Neuronal stem cell (in vitro differentiated cells): ENCODE results near the gene DPP6.
"Not testable (repeated sequence)": the region's sequence is repeated elsewhere in the genome, so short reads cannot be mapped to it uniquely, and the experiment has no call there.

Source experiments
- DNase-seq: peaks from one replicate; pipeline ENCODE4 v3.0.0-alpha.2; 2013; ENCODE audit warnings: low spot score
- H2AFZ ChIP-seq: one replicate; pipeline ENCODE4 v1.6.1; 2013; ENCODE audit warnings: mild to moderate bottlenecking, low read length, inconsistent platforms
- H2AK5ac ChIP-seq: 2 replicates; pipeline ENCODE4 v1.6.1; 2013; ENCODE audit warnings: low read depth, mild to moderate bottlenecking, inconsistent platforms, low read length, moderate library complexity, mixed read lengths
- H2BK120ac ChIP-seq: 2 replicates; pipeline ENCODE4 v1.6.1; 2013; ENCODE audit warnings: low read depth, mild to moderate bottlenecking, inconsistent platforms, low read length, moderate library complexity, mixed read lengths
- H2BK12ac ChIP-seq: one replicate; pipeline ENCODE4 v1.6.1; 2013; ENCODE audit warnings: low read length, inconsistent platforms
- H2BK15ac ChIP-seq: 2 replicates; pipeline ENCODE4 v1.6.1; 2013; ENCODE audit warnings: mild to moderate bottlenecking, low read length, inconsistent platforms, mixed read lengths
- H2BK5ac ChIP-seq: one replicate; pipeline ENCODE4 v1.6.1; 2013; ENCODE audit warnings: inconsistent platforms, mild to moderate bottlenecking, low read length, moderate library complexity
- H3K14ac ChIP-seq: one replicate; pipeline ENCODE4 v1.6.1; 2013; ENCODE audit warnings: low read length, inconsistent platforms
- H3K18ac ChIP-seq: 2 replicates; pipeline ENCODE4 v1.6.1; 2013; ENCODE audit warnings: low read length, inconsistent platforms
- H3K23ac ChIP-seq: 2 replicates; pipeline ENCODE4 v1.6.1; 2013; ENCODE audit warnings: low read depth, mild to moderate bottlenecking, mixed read lengths, low read length, inconsistent platforms; ENCODE audit not compliant: poor library complexity
- H3K27ac ChIP-seq: replicated peaks from 3 replicates; pipeline ENCODE4 v1.5.1; 2013; ENCODE audit warnings: low read length, inconsistent platforms
- H3K27me3 ChIP-seq, 3 experiments: 2 replicates each; pipeline ENCODE4 v1.6.1; 2013; ENCODE audit warnings: low read length in 3 of 3, mild to moderate bottlenecking in 2 of 3, inconsistent platforms in 1 of 3, low read depth in 1 of 3, mixed read lengths in 1 of 3, moderate library complexity in 1 of 3; ENCODE audit not compliant: control insufficient read depth in 3 of 3, insufficient read depth in 3 of 3
- H3K36me3 ChIP-seq, 2 donors: replicated peaks in 1 of 2; 2 replicates each; pipeline ENCODE4 v1.6.1; 2013; ENCODE audit warnings: low read length in 2 of 2; ENCODE audit not compliant: control insufficient read depth in 2 of 2, insufficient read depth in 2 of 2
- H3K4ac ChIP-seq: 2 replicates; pipeline ENCODE4 v1.6.1; 2013; ENCODE audit warnings: inconsistent platforms, mild to moderate bottlenecking, low read length, moderate library complexity
- H3K4me1 ChIP-seq, 2 donors: 1 replicate in 1 of 2; 2 replicates in 1 of 2; pipeline ENCODE4 v1.6.1; 2013; ENCODE audit warnings: low read length in 2 of 2, low read depth in 1 of 2; ENCODE audit not compliant: control insufficient read depth in 2 of 2, insufficient read depth in 1 of 2
- H3K4me2 ChIP-seq: one replicate; pipeline ENCODE4 v1.6.1; 2013; ENCODE audit warnings: mild to moderate bottlenecking, low read length, inconsistent platforms; ENCODE audit not compliant: insufficient read depth, poor library complexity, severe bottlenecking
- H3K4me3 ChIP-seq, 2 donors: 2 replicates each; pipeline ENCODE4 v1.5.1; 2013; ENCODE audit warnings: low read length in 2 of 2, mild to moderate bottlenecking in 2 of 2, inconsistent platforms in 1 of 2, moderate library complexity in 1 of 2
- H3K79me1 ChIP-seq: one replicate; pipeline ENCODE4 v1.6.1; 2013; ENCODE audit warnings: low read depth, mild to moderate bottlenecking, inconsistent platforms, low read length, moderate library complexity
- H3K9ac ChIP-seq: one replicate; pipeline ENCODE4 v1.6.1; 2013; ENCODE audit warnings: mild to moderate bottlenecking, low read depth, low read length, inconsistent platforms; ENCODE audit not compliant: poor library complexity
- H3K9me3 ChIP-seq, 2 donors: replicated peaks in 1 of 2; 2 replicates each; pipeline versions ENCODE3 to v1.6.1; 2013; ENCODE audit warnings: low read length in 2 of 2, mild to moderate bottlenecking in 2 of 2, inconsistent platforms in 1 of 2, low read depth in 1 of 2, mixed read lengths in 1 of 2, moderate library complexity in 1 of 2; ENCODE audit not compliant: control insufficient read depth in 2 of 2, insufficient read depth in 1 of 2
- H4K8ac ChIP-seq: one replicate; pipeline ENCODE4 v1.6.1; 2013; ENCODE audit warnings: low read depth, mild to moderate bottlenecking, inconsistent platforms, low read length, moderate library complexity
- H4K91ac ChIP-seq: one replicate; pipeline ENCODE4 v1.6.1; 2013; ENCODE audit warnings: low read length, low read depth, mild to moderate bottlenecking, inconsistent platforms; ENCODE audit not compliant: poor library complexity
- WGBS, 2 donors: extraction: QIAGEN DNeasy Blood & Tissue Kit; methylation state at CpG; one replicate each; pipeline ENCODE4 v1.1.7; 2013; ENCODE audit warnings: missing lambda C conversion rate in 2 of 2, mixed read lengths in 1 of 2; ENCODE audit not compliant: insufficient read length in 2 of 2, insufficient replicate concordance in 1 of 2; ENCODE audit errors: extremely low coverage in 2 of 2; 5-methylcytosine and 5-hydroxymethylcytosine counted together

DPP6 gene

GRCh38 chr7:154080249-154080648 is 28.1 kb downstream of the DPP6 start:
- H3K9me3 ChIP-seq, result not testable (repeated sequence)

GRCh38 chr7:154087037-154087725 is 35.0 kb downstream of the DPP6 start:
- not testable (repeated sequence) for H4K91ac ChIP-seq, H3K9me3 ChIP-seq, H3K14ac ChIP-seq, H3K79me1 ChIP-seq, H3K4me2 ChIP-seq, H3K4me1 ChIP-seq, H3K4me3 ChIP-seq, H3K23ac ChIP-seq, H3K18ac ChIP-seq, H3K27ac ChIP-seq, H3K27me3 ChIP-seq, H3K9ac ChIP-seq, H3K36me3 ChIP-seq, H2AFZ ChIP-seq, H2BK15ac ChIP-seq, H2AK5ac ChIP-seq, H2BK5ac ChIP-seq, H3K4ac ChIP-seq, H2BK12ac ChIP-seq, H4K8ac ChIP-seq, DNase-seq, H2BK120ac ChIP-seq
- no CpG with 5 or more reads among the region's 6 CpGs for WGBS, 2 donors

More at GRCh38 chr7:154080249-154080648, 28.1 kb downstream of the DPP6 start:
- H3K9ac ChIP-seq, H3K23ac ChIP-seq, H3K27me3 ChIP-seq, H3K79me1 ChIP-seq, H2BK5ac ChIP-seq, H3K4me1 ChIP-seq, H3K4me3 ChIP-seq, H2BK120ac ChIP-seq, H3K14ac ChIP-seq, H4K8ac ChIP-seq, H3K4me2 ChIP-seq, H3K4ac ChIP-seq, H2BK15ac ChIP-seq, H2BK12ac ChIP-seq, H2AFZ ChIP-seq, H4K91ac ChIP-seq, H3K36me3 ChIP-seq, H3K27ac ChIP-seq, H3K18ac ChIP-seq, H2AK5ac ChIP-seq, DNase-seq: not testable (repeated sequence)
- no CpG with 5 or more reads among the region's 3 CpGs for WGBS, 2 donors

GRCh38 chr7:154092093-154092492 is 39.9 kb downstream of the DPP6 start:
- H3K36me3 ChIP-seq, H3K4me2 ChIP-seq, DNase-seq, H2BK120ac ChIP-seq, H3K9ac ChIP-seq, H2BK12ac ChIP-seq, H3K27me3 ChIP-seq, H4K91ac ChIP-seq, H3K9me3 ChIP-seq, H2AK5ac ChIP-seq, H3K4ac ChIP-seq, H3K18ac ChIP-seq, H3K14ac ChIP-seq, H3K79me1 ChIP-seq, H3K4me3 ChIP-seq, H2BK5ac ChIP-seq, H2AFZ ChIP-seq, H4K8ac ChIP-seq, H3K23ac ChIP-seq, H2BK15ac ChIP-seq, H3K27ac ChIP-seq, H3K4me1 ChIP-seq: not testable (repeated sequence)
- no CpG with 5 or more reads among the region's 3 CpGs for whole genome bisulfite sequencing, 2 donors

- H2AFZ ChIP-seq, H2BK120ac ChIP-seq, H3K36me3 ChIP-seq, DNase-seq, H3K27ac ChIP-seq, H3K27me3 ChIP-seq, H2BK15ac ChIP-seq, H3K4me1 ChIP-seq, H2BK5ac ChIP-seq, H3K14ac ChIP-seq, H4K8ac ChIP-seq, H3K79me1 ChIP-seq, H3K18ac ChIP-seq, H3K4me2 ChIP-seq, H3K23ac ChIP-seq, H3K4me3 ChIP-seq, H2AK5ac ChIP-seq, H3K9ac ChIP-seq, H2BK12ac ChIP-seq, H3K9me3 ChIP-seq, H4K91ac ChIP-seq, H3K4ac ChIP-seq: not testable (repeated sequence)
- no CpG with 5 or more reads among the region's 9 CpGs for WGBS, 2 donors
Observed at GRCh38 chr7:154095201-154095600, 43.0 kb downstream of the DPP6 start.
